WTC11 (cell line): ENCODE data around the gene LRRC63. TPM values are rescaled to one million over a fixed set of nuclear protein-coding genes. Genes with fewer than 3 reads are reported as not detected.

Source experiments
- ATAC-seq: fragments of 200-7000 bp; cut with Tn5 transposase; 2 replicates; pipeline ENCODE4 v1.10.0; 2021; ENCODE audit warnings: mild to moderate bottlenecking, moderate library complexity
- CTCF ChIA-PET: fragments of 300-600 bp; sonication (Branson Sonifier 250); formaldehyde crosslinking; loops from one replicate; lab custom pipeline; 2021; ENCODE audit warnings: antibody characterized with exemption; lab: Charles Lee
- POLR2A ChIA-PET: fragments of 350-600 bp; sonication (Branson Sonifier 250); formaldehyde crosslinking; loops from one replicate; lab custom pipeline; 2021; ENCODE audit warnings: antibody characterized with exemption; lab: Charles Lee
- DNase-seq: peaks from one replicate; pipeline ENCODE4 v3.0.0; 2021; ENCODE audit warnings: low spot score
- H3K27ac Mint-ChIP-seq: 2 replicates; pipeline ENCODE4 v1.8.0; 2021; ENCODE audit warnings: mixed read lengths
- H3K27me3 Mint-ChIP-seq: 2 replicates; pipeline ENCODE4 v1.8.0; 2021; ENCODE audit warnings: low read depth, mild to moderate bottlenecking, moderate library complexity, mixed read lengths
- H3K36me3 Mint-ChIP-seq: 2 replicates; pipeline ENCODE4 v1.8.0; 2021; ENCODE audit warnings: mixed read lengths
- H3K4me1 Mint-ChIP-seq: 2 replicates; pipeline ENCODE4 v1.8.0; 2022; ENCODE audit warnings: mixed read lengths
- H3K4me3 Mint-ChIP-seq: 2 replicates; pipeline ENCODE4 v1.8.0; 2021; ENCODE audit warnings: mild to moderate bottlenecking, moderate library complexity, mixed read lengths
- H3K9me3 Mint-ChIP-seq: 2 replicates; pipeline ENCODE4 v1.8.0; 2021; ENCODE audit warnings: mixed read lengths
- GRHL2 ChIP-seq: fragments of 250-450 bp; sonication (Bioruptor Pico); IDR thresholded peaks from 2 replicates; pipeline ENCODE4 v1.8.0; 2022; ENCODE audit warnings: mild to moderate bottlenecking, moderate library complexity; ENCODE audit not compliant: insufficient replicate concordance, severe bottlenecking
- JUN ChIP-seq: sonication (generic); formaldehyde crosslinking; IDR thresholded peaks from 2 replicates; pipeline ENCODE4 v1.8.0; 2023; ENCODE audit warnings: mild to moderate bottlenecking, missing genetic modification reagents
- MYBL2 ChIP-seq: sonication (generic); formaldehyde crosslinking; IDR thresholded peaks from 2 replicates; pipeline ENCODE4 v1.8.1; 2023; ENCODE audit warnings: mild to moderate bottlenecking, moderate library complexity, missing genetic modification reagents
- OVOL2 ChIP-seq: fragments of 250-450 bp; sonication (Bioruptor Pico); IDR thresholded peaks from 2 replicates; pipeline ENCODE4 v1.9.0; 2021; ENCODE audit warnings: mild to moderate bottlenecking, borderline replicate concordance
- SMAD3 ChIP-seq: sonication (generic); formaldehyde crosslinking; IDR thresholded peaks from 2 replicates; pipeline ENCODE4 v1.8.0; 2022; ENCODE audit warnings: missing genetic modification reagents, mild to moderate bottlenecking, borderline replicate concordance
- SOX15 ChIP-seq: fragments of 250-450 bp; sonication (Bioruptor Pico); IDR thresholded peaks from 2 replicates; pipeline ENCODE4 v1.9.0; 2021; ENCODE audit warnings: mild to moderate bottlenecking
- TEAD1 ChIP-seq: sonication (generic); formaldehyde crosslinking; IDR thresholded peaks from 2 replicates; pipeline ENCODE4 v1.8.0; 2022; ENCODE audit warnings: mild to moderate bottlenecking, missing genetic modification reagents
- USF1 ChIP-seq: sonication (generic); formaldehyde crosslinking; IDR thresholded peaks from 2 replicates; pipeline ENCODE4 v1.8.0; 2022; ENCODE audit warnings: mild to moderate bottlenecking, missing genetic modification reagents
- ZNF671 ChIP-seq: fragments of 250-450 bp; sonication (Bioruptor Pico); IDR thresholded peaks from 2 replicates; pipeline ENCODE4 v1.8.0; 2021; ENCODE audit warnings: mild to moderate bottlenecking
- total RNA-seq: library from RNA; stranded (reverse); gene quantifications from 3 replicates; pipeline ENCODE4 v1.2.3, GENCODE V29; 2021
- TF ChIP-seq, protein P1 (sequence below): sonication (generic); formaldehyde crosslinking; IDR thresholded peaks from 2 replicates; pipeline ENCODE4 v1.8.0; 2022; ENCODE audit warnings: mild to moderate bottlenecking, missing genetic modification reagents
- TF ChIP-seq, protein P2 (sequence below): sonication (generic); formaldehyde crosslinking; IDR thresholded peaks from 2 replicates; pipeline ENCODE4 v1.8.1; 2022; ENCODE audit warnings: missing genetic modification reagents, borderline replicate concordance
- TF ChIP-seq, protein P3 (sequence below): sonication (generic); formaldehyde crosslinking; IDR thresholded peaks from 2 replicates; pipeline ENCODE4 v1.8.1; 2022; ENCODE audit warnings: mild to moderate bottlenecking, moderate library complexity, missing genetic modification reagents
- TF ChIP-seq, protein P4 (sequence below): fragments of 250-450 bp; sonication (Bioruptor Pico); IDR thresholded peaks from 2 replicates; pipeline ENCODE4 v1.9.0; 2021; ENCODE audit warnings: mild to moderate bottlenecking, borderline replicate concordance

LRRC63 gene
- total RNA-seq, 1 experiment from 2014 or later, result not detected

GRCh38 chr13:46290434-46290833, 78.7 kb downstream of the LRRC63 start:
- CTCF ChIA-PET, result interaction anchor here (0.6 kb wide), 1 partner anchor 155 kb away, joined by 6 read pairs; no protein-coding TSS in a partner anchor
- no peak for DNase-seq
- Mint-ChIP-seq H3K27me3 (no peaks in the 10 kb centered on the region), H3K9me3 (no peaks in the 10 kb centered on the region), H3K36me3 (no peaks in the 10 kb centered on the region)
- TF ChIP-seq, protein P1, sequence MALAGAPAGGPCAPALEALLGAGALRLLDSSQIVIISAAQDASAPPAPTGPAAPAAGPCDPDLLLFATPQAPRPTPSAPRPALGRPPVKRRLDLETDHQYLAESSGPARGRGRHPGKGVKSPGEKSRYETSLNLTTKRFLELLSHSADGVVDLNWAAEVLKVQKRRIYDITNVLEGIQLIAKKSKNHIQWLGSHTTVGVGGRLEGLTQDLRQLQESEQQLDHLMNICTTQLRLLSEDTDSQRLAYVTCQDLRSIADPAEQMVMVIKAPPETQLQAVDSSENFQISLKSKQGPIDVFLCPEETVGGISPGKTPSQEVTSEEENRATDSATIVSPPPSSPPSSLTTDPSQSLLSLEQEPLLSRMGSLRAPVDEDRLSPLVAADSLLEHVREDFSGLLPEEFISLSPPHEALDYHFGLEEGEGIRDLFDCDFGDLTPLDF, result no peak
- no peak for TF ChIP-seq SOX15 (CRISPR knock-in tag)
- no peak for TF ChIP-seq SMAD3 (CRISPR knock-in tag)
- TF ChIP-seq, all 79 proteins: peak for 0
- Mint-ChIP-seq H3K27ac (no peak overlapping the region), H3K4me1 (peaks cover 18% of the 10 kb centered on the region), H3K4me3 (no peak overlapping the region)
- no peak for ATAC-seq
- POLR2A ChIA-PET, result no interaction called here

- peaks cover 4% of the 10 kb centered on the region for H3K9me3 Mint-ChIP-seq
- peaks cover 11% of the 10 kb centered on the region for H3K4me1 Mint-ChIP-seq
- no peaks in the 10 kb centered on the region for H3K36me3 Mint-ChIP-seq
- ATAC-seq, result no peak; the same call in 1 of the 2 replicates
- no peak for DNase-seq
- POLR2A ChIA-PET, result no interaction called here
- TF ChIP-seq USF1 (CRISPR knock-in tag) (no peak), GRHL2 (CRISPR knock-in tag) (no peak), JUN (CRISPR knock-in tag) (no peak)
- TF ChIP-seq, protein P2, sequence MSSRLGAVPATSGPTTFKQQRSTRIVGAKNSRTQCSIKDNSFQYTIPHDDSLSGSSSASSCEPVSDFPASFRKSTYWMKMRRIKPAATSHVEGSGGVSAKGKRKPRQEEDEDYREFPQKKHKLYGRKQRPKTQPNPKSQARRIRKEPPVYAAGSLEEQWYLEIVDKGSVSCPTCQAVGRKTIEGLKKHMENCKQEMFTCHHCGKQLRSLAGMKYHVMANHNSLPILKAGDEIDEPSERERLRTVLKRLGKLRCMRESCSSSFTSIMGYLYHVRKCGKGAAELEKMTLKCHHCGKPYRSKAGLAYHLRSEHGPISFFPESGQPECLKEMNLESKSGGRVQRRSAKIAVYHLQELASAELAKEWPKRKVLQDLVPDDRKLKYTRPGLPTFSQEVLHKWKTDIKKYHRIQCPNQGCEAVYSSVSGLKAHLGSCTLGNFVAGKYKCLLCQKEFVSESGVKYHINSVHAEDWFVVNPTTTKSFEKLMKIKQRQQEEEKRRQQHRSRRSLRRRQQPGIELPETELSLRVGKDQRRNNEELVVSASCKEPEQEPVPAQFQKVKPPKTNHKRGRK (CRISPR knock-in tag), result no peak
- CTCF ChIA-PET, result no interaction called here
- no peak overlapping the region for H3K27ac Mint-ChIP-seq
- no peak overlapping the region for H3K4me3 Mint-ChIP-seq
- no peaks in the 10 kb centered on the region for H3K27me3 Mint-ChIP-seq
Observed at GRCh38 chr13:46293436-46293835, 81.7 kb downstream of the LRRC63 start.

GRCh38 chr13:46295491-46296114, 83.9 kb downstream of the LRRC63 start:
- H3K27ac Mint-ChIP-seq, result no peak overlapping the region
- H3K9me3 Mint-ChIP-seq, result peaks cover 19% of the 10 kb centered on the region
- H3K27me3 Mint-ChIP-seq, result no peaks in the 10 kb centered on the region
- CTCF ChIA-PET, result no interaction called here
- DNase-seq, result no peak
- no peak overlapping the region for H3K4me3 Mint-ChIP-seq
- no peak for TF ChIP-seq OVOL2 (CRISPR knock-in tag)
- TF ChIP-seq TEAD1 (CRISPR knock-in tag), result no peak
- no peak for TF ChIP-seq ZNF671
- H3K4me1 Mint-ChIP-seq, result peaks cover 11% of the 10 kb centered on the region
- no peak for ATAC-seq
- POLR2A ChIA-PET, result no interaction called here
- no peaks in the 10 kb centered on the region for H3K36me3 Mint-ChIP-seq

DNA sequence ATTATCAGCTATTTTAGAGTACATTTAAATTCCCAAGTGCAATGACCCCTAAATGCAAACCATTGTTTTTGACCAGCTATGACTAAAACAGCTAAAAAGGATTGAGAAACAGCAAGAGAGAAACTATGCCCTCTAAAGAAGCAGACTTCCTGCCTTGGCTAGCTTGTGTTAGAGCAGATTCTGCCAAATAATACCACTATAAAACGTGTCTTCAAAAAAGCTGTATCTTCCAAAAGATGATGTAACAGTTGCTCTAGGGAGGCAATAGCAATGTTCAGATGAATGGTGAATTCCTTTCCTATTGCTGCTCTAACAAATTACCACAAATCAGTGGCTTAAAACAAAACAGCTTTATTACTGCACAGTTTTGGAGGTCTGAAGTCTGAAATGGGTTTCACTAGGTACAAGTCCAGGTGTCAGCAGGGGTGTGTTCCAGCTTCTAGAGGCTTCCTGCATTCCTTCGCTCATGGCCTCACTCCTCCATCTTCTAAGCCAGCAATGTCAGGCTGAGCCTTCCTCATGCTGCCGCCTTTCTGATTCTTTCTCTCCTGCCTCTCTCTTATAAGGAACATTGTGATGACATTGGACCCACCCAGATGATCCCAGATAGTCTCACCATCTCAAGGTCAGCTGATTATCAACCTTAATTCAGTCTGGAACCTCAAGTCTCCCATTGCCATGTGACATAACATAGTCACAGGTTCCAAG, 84.5 kb downstream of the LRRC63 start:
- ATAC-seq (no peak), DNase-seq (no peak)
- Mint-ChIP-seq H3K9me3 (peaks cover 20% of the 10 kb centered on the region), H3K4me1 (peaks cover 11% of the 10 kb centered on the region), H3K36me3 (no peaks in the 10 kb centered on the region), H3K4me3 (no peak overlapping the region), H3K27ac (no peak overlapping the region), H3K27me3 (no peaks in the 10 kb centered on the region)
- ChIA-PET CTCF (no interaction called here), POLR2A (no interaction called here)
- TF ChIP-seq, protein P2 (CRISPR knock-in tag), result no peak
- TF ChIP-seq MYBL2 (no peak), USF1 (CRISPR knock-in tag) (no peak), TEAD1 (CRISPR knock-in tag) (no peak), SMAD3 (CRISPR knock-in tag) (no peak), JUN (CRISPR knock-in tag) (no peak)
- TF ChIP-seq, protein P3, sequence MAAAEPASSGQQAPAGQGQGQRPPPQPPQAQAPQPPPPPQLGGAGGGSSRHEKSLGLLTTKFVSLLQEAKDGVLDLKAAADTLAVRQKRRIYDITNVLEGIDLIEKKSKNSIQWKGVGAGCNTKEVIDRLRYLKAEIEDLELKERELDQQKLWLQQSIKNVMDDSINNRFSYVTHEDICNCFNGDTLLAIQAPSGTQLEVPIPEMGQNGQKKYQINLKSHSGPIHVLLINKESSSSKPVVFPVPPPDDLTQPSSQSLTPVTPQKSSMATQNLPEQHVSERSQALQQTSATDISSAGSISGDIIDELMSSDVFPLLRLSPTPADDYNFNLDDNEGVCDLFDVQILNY (CRISPR knock-in tag), result no peak
- TF ChIP-seq, protein P4, sequence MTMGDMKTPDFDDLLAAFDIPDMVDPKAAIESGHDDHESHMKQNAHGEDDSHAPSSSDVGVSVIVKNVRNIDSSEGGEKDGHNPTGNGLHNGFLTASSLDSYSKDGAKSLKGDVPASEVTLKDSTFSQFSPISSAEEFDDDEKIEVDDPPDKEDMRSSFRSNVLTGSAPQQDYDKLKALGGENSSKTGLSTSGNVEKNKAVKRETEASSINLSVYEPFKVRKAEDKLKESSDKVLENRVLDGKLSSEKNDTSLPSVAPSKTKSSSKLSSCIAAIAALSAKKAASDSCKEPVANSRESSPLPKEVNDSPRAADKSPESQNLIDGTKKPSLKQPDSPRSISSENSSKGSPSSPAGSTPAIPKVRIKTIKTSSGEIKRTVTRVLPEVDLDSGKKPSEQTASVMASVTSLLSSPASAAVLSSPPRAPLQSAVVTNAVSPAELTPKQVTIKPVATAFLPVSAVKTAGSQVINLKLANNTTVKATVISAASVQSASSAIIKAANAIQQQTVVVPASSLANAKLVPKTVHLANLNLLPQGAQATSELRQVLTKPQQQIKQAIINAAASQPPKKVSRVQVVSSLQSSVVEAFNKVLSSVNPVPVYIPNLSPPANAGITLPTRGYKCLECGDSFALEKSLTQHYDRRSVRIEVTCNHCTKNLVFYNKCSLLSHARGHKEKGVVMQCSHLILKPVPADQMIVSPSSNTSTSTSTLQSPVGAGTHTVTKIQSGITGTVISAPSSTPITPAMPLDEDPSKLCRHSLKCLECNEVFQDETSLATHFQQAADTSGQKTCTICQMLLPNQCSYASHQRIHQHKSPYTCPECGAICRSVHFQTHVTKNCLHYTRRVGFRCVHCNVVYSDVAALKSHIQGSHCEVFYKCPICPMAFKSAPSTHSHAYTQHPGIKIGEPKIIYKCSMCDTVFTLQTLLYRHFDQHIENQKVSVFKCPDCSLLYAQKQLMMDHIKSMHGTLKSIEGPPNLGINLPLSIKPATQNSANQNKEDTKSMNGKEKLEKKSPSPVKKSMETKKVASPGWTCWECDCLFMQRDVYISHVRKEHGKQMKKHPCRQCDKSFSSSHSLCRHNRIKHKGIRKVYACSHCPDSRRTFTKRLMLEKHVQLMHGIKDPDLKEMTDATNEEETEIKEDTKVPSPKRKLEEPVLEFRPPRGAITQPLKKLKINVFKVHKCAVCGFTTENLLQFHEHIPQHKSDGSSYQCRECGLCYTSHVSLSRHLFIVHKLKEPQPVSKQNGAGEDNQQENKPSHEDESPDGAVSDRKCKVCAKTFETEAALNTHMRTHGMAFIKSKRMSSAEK (CRISPR knock-in tag), result no peak
